RWPE2 (cell line): ENCODE results near the gene ELFN1.

ENCODE experiments used
- ATAC-seq: fragments of 200-7000 bp; cut with Tn5 transposase; 3 replicates; pipeline ENCODE4 v1.9.1; 2021; ENCODE audit warnings: low read depth
- DNase-seq: peaks from one replicate; pipeline ENCODE4 v3.0.0-alpha.2; 2020; ENCODE audit warnings: low spot score
- H3K27ac ChIP-seq: fragments of 450-650 bp; 2 replicates; pipeline ENCODE4 v1.5.1; 2017; ENCODE audit warnings: mild to moderate bottlenecking; ENCODE audit not compliant: poor library complexity, severe bottlenecking
- H3K27me3 ChIP-seq: fragments of 250-450 bp; sonication (Bioruptor Pico); 2 replicates; pipeline ENCODE4 v1.5.1; 2021; ENCODE audit warnings: mild to moderate bottlenecking, moderate library complexity; ENCODE audit not compliant: insufficient read depth, poor library complexity, severe bottlenecking
- H3K36me3 ChIP-seq: fragments of 250-450 bp; sonication (Bioruptor Pico); 2 replicates; pipeline ENCODE4 v1.5.1; 2020; ENCODE audit warnings: low read depth, mild to moderate bottlenecking, moderate library complexity
- H3K4me1 ChIP-seq: fragments of 250-450 bp; sonication (Bioruptor Pico); 2 replicates; pipeline ENCODE4 v1.5.1; 2021; ENCODE audit warnings: mild to moderate bottlenecking, moderate library complexity; ENCODE audit not compliant: insufficient read depth, poor library complexity, severe bottlenecking
- H3K4me3 ChIP-seq: fragments of 250-450 bp; sonication (Bioruptor Pico); 2 replicates; pipeline ENCODE4 v1.5.1; 2021; ENCODE audit warnings: mild to moderate bottlenecking, moderate library complexity; ENCODE audit not compliant: severe bottlenecking
- H3K9me3 ChIP-seq: fragments of 250-450 bp; sonication (Bioruptor Pico); 2 replicates; pipeline ENCODE4 v1.5.1; 2021; ENCODE audit warnings: mild to moderate bottlenecking, moderate library complexity; ENCODE audit not compliant: severe bottlenecking
- CTCF ChIP-seq: fragments of 450-650 bp; IDR thresholded peaks from one replicate; pipeline ENCODE4 v1.5.1; 2017; ENCODE audit warnings: mild to moderate bottlenecking, moderate library complexity; ENCODE audit not compliant: poor library complexity, severe bottlenecking

Gene ELFN1

DNA sequence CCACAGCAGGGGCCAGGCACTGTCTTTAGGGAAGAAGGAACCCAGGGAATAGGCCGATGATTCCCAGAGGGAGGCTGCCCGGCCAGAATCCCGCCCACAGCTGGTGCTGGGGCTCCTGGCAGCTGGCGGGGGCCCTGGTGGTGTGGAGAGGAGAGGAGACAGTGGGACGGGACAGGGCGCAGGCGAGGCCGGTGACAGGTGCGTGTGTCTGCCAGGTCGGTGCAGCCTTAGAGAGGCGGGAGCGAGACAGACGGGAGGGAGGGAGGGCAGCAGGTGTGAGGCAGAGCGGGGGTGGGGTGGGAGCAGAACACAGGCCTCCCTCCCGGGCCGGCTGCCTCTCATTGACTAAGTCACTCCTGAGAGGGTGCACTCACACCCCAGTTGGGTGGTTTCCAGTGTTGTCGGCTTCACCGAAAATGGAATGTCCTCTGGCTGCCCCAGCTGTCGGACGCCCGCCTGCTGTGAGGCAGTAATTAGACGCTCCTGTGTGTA lies 55.2 kb downstream of the ELFN1 start:
- Histone ChIP-seq H3K4me3 (no peak overlapping the region), H3K27ac (no peak overlapping the region), H3K36me3 (no peaks in the 10 kb centered on the region), H3K27me3 (peaks cover 32% of the 10 kb centered on the region), H3K4me1 (no peaks in the 10 kb centered on the region), H3K9me3 (peaks cover 3% of the 10 kb centered on the region)
- ATAC-seq (peak; percentile 60), DNase-seq (no peak)
- no peak for TF ChIP-seq CTCF

DNA sequence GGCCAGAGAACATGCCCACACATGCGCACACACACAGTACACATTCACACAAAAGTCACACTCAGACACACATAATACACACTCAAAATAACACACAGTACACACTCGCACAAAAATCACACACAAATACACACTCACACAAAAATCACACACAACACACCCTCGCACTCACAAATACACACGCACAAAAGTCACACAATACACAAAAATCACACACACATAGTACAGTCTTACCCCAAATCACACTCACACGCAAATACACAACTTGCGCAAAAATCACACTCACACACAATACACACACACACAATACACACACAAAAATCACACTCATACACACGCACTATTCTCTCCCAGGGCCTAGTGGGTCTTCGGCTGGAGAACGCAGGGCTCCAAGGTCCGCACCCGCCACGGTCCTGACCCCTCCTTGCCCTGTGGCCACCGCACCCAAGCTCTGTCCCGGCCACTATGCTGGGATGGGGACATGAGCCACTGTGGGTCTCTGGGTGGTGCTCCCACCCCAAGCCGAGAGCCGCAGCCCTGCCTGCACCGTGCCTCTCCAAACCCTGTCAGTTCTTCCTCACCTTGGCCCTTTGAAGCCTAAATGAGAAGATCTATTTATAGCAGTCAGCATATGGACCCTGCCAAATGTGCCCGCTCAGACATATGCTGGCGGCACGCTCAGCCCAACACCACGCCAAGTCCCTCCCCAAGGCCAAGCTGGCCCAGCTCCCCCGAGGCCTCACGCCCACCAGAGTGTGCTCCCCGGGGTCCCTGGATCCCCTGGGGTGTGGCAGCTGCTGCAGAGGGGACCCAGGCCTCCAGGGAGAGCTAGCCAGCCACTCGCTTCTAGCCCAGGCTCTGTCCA lies 55.9 kb downstream of the ELFN1 start:
- Histone ChIP-seq H3K9me3 (peaks cover 3% of the 10 kb centered on the region), H3K4me1 (no peaks in the 10 kb centered on the region), H3K4me3 (no peak overlapping the region), H3K36me3 (no peaks in the 10 kb centered on the region), H3K27me3 (peaks cover 32% of the 10 kb centered on the region), H3K27ac (no peak overlapping the region)
- DNase-seq (no peak), ATAC-seq (no peak)
- TF ChIP-seq CTCF, result no peak

GRCh38 chr7:1727079-1727478 lies 57.0 kb downstream of the ELFN1 start:
- Histone ChIP-seq H3K4me3 (no peak overlapping the region), H3K27ac (no peak overlapping the region), H3K4me1 (no peaks in the 10 kb centered on the region), H3K9me3 (peaks cover 3% of the 10 kb centered on the region), H3K36me3 (no peaks in the 10 kb centered on the region), H3K27me3 (peaks cover 35% of the 10 kb centered on the region)
- no peak for TF ChIP-seq CTCF
- no peak for DNase-seq
- ATAC-seq, result no peak

DNA sequence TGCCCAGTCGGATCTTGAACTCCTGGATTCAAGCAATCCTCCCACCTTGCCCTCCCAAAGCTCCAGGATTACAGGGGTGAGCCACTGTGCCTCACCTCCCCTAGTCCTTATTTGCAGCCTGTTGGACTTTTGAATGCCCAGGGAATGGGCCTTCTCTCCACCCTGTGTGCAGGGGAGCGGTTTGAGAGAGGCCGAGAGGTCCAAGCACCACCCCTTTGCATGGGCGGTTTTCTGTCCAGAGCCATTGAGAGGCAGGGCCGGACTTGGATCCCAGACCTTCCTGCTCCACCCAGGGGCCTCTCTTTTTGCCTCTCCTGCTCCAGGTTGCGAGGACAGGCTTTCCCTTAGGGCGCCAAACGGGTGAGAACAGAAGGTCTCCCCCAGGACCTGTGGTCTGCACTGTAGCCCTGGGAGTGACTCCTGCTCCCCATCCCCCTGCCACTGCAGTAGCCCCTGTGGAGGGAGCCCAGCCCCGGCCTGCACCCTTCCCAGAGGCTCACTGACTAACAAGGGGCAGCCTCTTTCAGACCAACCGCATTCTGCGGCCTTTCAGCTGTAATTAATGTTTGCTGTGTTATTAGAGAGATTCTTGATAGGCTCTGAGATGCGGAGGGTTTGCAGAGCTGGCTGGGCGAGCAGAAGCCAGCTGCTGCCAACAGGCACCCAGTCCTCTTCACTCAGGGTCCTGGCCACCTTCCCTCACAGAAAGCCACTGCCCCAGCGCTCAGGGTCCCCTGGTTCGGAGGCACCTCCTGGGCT lies 57.9 kb downstream of the ELFN1 start:
- H3K9me3 ChIP-seq, result peaks cover 3% of the 10 kb centered on the region
- no peaks in the 10 kb centered on the region for H3K4me1 ChIP-seq
- ATAC-seq (no peak), DNase-seq (no peak)
- H3K27ac ChIP-seq, result no peak overlapping the region
- no peaks in the 10 kb centered on the region for H3K36me3 ChIP-seq
- H3K4me3 ChIP-seq, result no peak overlapping the region
- no peak for TF ChIP-seq CTCF
- peaks cover 35% of the 10 kb centered on the region for H3K27me3 ChIP-seq
